ENCODE results near the gene JCAD.

DNA sequence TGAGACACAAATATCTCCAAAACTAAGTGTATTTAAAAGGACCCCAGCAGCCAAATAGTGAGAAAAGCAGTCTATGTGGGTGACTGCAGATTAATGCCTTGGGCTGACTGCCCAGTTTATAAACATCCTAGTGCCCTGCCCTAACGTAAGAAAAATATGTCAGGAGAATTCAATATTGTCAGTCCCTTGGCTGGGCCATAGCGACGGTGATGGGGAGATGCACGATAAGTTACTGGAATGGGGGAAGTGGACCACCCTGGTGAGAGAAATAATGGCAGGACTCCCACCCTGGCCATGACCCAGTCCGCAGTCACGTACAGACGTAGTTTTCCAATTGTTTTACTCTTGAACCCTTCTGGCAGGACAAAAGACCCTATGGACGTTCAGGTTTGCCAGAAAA lies 48.0 kb downstream of the JCAD start:
- TF ChIP-seq, protein P1, sequence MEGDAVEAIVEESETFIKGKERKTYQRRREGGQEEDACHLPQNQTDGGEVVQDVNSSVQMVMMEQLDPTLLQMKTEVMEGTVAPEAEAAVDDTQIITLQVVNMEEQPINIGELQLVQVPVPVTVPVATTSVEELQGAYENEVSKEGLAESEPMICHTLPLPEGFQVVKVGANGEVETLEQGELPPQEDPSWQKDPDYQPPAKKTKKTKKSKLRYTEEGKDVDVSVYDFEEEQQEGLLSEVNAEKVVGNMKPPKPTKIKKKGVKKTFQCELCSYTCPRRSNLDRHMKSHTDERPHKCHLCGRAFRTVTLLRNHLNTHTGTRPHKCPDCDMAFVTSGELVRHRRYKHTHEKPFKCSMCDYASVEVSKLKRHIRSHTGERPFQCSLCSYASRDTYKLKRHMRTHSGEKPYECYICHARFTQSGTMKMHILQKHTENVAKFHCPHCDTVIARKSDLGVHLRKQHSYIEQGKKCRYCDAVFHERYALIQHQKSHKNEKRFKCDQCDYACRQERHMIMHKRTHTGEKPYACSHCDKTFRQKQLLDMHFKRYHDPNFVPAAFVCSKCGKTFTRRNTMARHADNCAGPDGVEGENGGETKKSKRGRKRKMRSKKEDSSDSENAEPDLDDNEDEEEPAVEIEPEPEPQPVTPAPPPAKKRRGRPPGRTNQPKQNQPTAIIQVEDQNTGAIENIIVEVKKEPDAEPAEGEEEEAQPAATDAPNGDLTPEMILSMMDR (IDR thresholded peaks at IDR 0.05), result no peak
- TF ChIP-seq POLR2A (IDR thresholded peaks at IDR 0.05) (no peak), EP300 (IDR thresholded peaks at IDR 0.05) (no peak)
